Measurements from ENCODE around the gene DUSP9.

DNA sequence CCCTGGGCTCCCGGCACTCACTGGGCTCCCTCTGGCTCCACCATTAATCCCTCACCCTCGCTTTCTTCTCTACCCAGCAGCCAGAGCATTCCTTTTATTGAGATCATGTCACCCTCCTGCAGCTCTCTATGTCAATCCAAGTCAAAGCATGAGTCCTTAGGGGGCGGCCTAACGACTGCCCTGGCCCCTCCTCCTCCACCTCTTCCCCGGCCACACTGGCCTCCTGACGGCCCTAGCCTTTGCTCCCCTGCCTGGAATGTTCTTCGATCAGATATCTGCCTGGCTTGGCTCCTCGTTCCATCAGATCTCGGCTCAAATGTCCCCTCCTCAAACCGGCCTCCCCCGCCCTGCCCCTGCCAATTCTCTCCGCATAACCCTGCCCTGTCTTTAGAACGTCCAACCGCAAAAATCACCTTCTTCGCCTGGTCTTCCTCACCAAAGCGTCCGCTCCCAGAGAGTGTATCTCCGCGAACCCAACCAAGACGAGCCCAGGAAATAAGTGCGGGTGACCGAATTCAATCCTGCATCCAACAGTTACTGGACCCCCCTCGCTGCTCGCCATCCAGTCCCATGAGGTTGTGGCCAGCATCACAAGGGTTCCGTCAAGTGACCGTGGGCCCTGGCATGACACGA is 27.3 kb downstream of the DUSP9 start:
- TF ChIP-seq POLR2AphosphoS5 (IDR thresholded peaks at IDR 0.05): no peak
- TF ChIP-seq, protein P1, sequence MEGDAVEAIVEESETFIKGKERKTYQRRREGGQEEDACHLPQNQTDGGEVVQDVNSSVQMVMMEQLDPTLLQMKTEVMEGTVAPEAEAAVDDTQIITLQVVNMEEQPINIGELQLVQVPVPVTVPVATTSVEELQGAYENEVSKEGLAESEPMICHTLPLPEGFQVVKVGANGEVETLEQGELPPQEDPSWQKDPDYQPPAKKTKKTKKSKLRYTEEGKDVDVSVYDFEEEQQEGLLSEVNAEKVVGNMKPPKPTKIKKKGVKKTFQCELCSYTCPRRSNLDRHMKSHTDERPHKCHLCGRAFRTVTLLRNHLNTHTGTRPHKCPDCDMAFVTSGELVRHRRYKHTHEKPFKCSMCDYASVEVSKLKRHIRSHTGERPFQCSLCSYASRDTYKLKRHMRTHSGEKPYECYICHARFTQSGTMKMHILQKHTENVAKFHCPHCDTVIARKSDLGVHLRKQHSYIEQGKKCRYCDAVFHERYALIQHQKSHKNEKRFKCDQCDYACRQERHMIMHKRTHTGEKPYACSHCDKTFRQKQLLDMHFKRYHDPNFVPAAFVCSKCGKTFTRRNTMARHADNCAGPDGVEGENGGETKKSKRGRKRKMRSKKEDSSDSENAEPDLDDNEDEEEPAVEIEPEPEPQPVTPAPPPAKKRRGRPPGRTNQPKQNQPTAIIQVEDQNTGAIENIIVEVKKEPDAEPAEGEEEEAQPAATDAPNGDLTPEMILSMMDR (IDR thresholded peaks at IDR 0.05): no peak

All from prostate gland (tissue), 2 donors.